ENCODE results near the gene ERVFRD-1.
A peak's percentile ranks its signal among the peaks of the same experiment; 100 is the strongest.
"Not testable (repeated sequence)": the region's sequence is repeated elsewhere in the genome, so short reads cannot be mapped to it uniquely, and the experiment has no call there.

ERVFRD-1 gene

GRCh38 chr6:11129908-11130565 lies 18.5 kb upstream of the ERVFRD-1 start:
- DNase-seq (ENCODE audit: low read depth): no peak
- TF ChIP-seq CTCF (conservative IDR thresholded peaks at IDR 0.05; ENCODE audit: low read depth, low read length): no peak

GRCh38 chr6:11128608-11129007 lies 17.1 kb upstream of the ERVFRD-1 start:
- no peak for DNase-seq (ENCODE audit: low read depth)
- no peak for TF ChIP-seq CTCF (conservative IDR thresholded peaks at IDR 0.05; ENCODE audit: low read depth, low read length)
- no peak overlapping the region for H3K4me3 ChIP-seq (ENCODE audit: low read length)

More at GRCh38 chr6:11129908-11130565, 18.5 kb upstream of the ERVFRD-1 start:
- H3K4me3 ChIP-seq (ENCODE audit: low read length): no peak overlapping the region

GRCh38 chr6:11126876-11127275 lies 15.4 kb upstream of the ERVFRD-1 start:
- no peak for TF ChIP-seq CTCF (conservative IDR thresholded peaks at IDR 0.05; ENCODE audit: low read depth, low read length)
- no peak overlapping the region for H3K4me3 ChIP-seq (ENCODE audit: low read length)
- no peak for DNase-seq (ENCODE audit: low read depth)

GRCh38 chr6:11123978-11124377 lies 12.5 kb upstream of the ERVFRD-1 start:
- no peak overlapping the region for H3K4me3 ChIP-seq (ENCODE audit: low read length)
- TF ChIP-seq CTCF (conservative IDR thresholded peaks at IDR 0.05; ENCODE audit: low read depth, low read length): peak; percentile 24
- DNase-seq (ENCODE audit: low read depth): no peak

- H3K4me3 ChIP-seq (ENCODE audit: low read length): no peak overlapping the region
- DNase-seq (ENCODE audit: low read depth): no peak
- TF ChIP-seq CTCF (conservative IDR thresholded peaks at IDR 0.05; ENCODE audit: low read depth, low read length): no peak
Observed at GRCh38 chr6:11122380-11122779, 10.9 kb upstream of the ERVFRD-1 start.

GRCh38 chr6:11121851-11122250 lies 10.3 kb upstream of the ERVFRD-1 start:
- TF ChIP-seq CTCF (conservative IDR thresholded peaks at IDR 0.05; ENCODE audit: low read depth, low read length): no peak
- no peak overlapping the region for H3K4me3 ChIP-seq (ENCODE audit: low read length)
- DNase-seq (ENCODE audit: low read depth): no peak

- TF ChIP-seq CTCF (conservative IDR thresholded peaks at IDR 0.05; ENCODE audit: low read depth, low read length): no peak
- H3K4me3 ChIP-seq (ENCODE audit: low read length): no peak overlapping the region
- no peak for DNase-seq (ENCODE audit: low read depth)
Observed at GRCh38 chr6:11120271-11121005, 8.9 kb upstream of the ERVFRD-1 start.

GRCh38 chr6:11115808-11116536 lies 4.4 kb upstream of the ERVFRD-1 start:
- H3K4me3 ChIP-seq (ENCODE audit: low read length): not testable (repeated sequence)
- peak; percentile 66 for DNase-seq (ENCODE audit: low read depth)
